SK-N-DZ (cell line): ENCODE data around the gene HOXA3.

Experiments
- DNase-seq: peaks from one replicate; pipeline ENCODE4 v3.0.0-alpha.2; 2015; ENCODE audit warnings: low spot score

Gene HOXA3

DNA sequence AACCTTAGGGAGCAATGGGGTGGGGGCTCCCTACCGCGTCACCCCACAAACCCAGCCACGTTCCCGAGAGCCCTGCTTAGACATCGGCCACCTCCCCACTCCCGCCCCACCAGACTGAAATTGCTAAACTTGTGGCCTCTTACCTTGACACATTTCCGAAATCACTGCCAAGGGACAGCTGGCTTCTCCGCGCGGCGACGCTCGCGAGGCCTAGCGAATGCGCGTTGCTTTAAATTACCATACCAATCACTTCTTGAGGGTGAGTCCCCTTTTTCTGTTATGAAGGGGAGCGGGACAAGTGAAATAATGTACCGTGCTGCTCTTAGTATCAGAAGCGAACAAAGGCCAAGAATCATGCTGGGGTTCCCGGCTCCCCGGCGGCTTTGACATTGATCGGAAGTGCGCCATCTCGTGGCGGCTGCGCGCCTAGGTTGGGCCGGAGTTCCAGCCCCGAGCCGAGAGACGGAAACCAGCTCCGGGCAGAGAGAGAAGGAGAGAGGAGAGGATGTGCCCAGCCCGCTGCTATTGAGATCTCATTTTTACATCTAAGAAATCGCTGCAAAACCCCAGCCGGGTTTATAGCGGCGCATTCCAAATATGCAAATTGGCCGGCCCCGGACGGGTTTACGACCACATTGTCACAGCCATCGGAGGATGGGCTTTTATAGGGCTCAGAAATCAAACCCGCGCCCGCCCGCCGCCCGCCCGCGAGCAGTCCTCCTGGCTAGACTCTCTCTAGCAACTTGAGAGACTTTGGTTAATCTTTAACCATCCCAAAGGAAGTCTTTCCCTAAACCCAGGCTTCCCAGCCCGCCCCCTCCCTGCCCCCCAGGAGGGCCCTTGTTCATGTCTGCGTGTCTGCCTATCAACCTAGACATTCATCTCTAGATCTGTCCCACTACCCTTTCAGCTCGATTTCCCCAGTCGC is 27.4 kb upstream of the HOXA3 start:
- peak; percentile 36 for DNase-seq

DNA sequence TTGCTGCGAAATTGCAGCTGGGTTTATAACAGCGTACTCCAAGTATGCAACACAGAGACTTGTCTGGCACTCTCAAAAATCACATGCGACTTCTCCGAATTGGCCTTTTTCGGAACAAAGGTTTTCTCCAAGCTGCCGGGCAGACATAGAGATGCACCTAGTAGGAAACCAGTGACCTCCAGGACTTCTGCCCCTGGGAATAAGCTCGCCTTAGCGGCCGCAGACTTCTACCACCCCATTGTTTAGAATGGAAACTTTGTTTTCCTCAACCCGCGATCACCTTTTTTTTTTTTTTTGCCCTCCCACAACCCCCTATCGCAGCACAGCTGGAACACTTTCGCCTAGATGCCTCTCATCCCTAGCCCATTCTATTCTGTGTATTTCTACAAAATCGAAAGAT is 26.6 kb upstream of the HOXA3 start:
- DNase-seq: no peak

DNA sequence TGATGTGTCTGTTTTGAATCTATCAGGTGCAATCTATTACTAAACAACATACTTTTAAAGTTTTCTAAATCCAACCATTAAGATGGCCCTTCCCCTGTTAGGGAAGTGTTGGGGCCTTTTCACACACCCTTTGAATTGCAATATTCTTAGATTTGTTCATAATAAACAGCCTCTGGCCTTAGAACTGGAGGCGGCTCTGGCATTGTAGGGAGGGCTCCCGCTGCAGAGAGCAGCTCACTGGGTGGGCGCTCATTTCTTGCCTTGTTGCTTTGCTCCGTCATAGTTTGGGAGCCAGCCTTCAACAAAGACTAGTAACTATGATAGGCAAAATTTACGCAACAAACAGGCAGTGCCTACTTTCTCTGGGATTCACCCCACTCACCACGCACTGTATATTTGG is 26.0 kb upstream of the HOXA3 start:
- DNase-seq: no peak

GRCh38 chr7:27177795-27178320 is 25.5 kb upstream of the HOXA3 start:
- DNase-seq: no peak

GRCh38 chr7:27176962-27177794 is 24.8 kb upstream of the HOXA3 start:
- DNase-seq: no peak

GRCh38 chr7:27176524-27176845 is 24.1 kb upstream of the HOXA3 start:
- DNase-seq: no peak

- DNase-seq: no peak
These were observed 23.5 kb upstream of the HOXA3 start for GRCh38 chr7:27175626-27176523.

GRCh38 chr7:27174874-27175625 is 22.7 kb upstream of the HOXA3 start:
- DNase-seq: no peak

GRCh38 chr7:27173956-27174873 is 21.8 kb upstream of the HOXA3 start, which contains the start of gene HOXA10:
Gene HOXA10 (minus strand): TSS chr7:27174320. CDS start chr7:27174306, 14 bp downstream.
- DNase-seq: no peak

DNA sequence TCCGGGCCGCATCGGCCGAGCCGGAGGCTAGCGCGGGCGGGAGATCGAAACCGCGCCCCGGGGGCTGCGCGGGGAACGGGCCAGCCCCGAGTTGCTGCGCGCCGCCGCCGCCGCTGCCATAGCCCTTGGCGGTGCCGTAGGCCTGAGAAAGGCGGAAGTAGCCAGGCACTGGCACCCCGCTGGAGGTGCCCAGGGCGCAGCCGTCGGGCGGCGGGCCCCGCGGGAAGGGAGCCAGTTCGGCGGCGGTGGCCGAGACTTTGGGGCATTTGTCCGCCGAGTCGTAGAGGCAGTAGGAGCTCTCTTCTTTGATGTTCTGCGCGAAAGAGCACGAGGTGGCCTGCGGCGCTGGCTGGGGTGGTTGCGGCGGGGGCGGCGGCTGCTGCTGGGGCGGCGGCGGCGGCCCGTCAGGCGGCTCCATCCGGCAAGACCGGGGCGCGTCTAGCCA is 21.1 kb upstream of the HOXA3 start:
- no peak for DNase-seq

DNA sequence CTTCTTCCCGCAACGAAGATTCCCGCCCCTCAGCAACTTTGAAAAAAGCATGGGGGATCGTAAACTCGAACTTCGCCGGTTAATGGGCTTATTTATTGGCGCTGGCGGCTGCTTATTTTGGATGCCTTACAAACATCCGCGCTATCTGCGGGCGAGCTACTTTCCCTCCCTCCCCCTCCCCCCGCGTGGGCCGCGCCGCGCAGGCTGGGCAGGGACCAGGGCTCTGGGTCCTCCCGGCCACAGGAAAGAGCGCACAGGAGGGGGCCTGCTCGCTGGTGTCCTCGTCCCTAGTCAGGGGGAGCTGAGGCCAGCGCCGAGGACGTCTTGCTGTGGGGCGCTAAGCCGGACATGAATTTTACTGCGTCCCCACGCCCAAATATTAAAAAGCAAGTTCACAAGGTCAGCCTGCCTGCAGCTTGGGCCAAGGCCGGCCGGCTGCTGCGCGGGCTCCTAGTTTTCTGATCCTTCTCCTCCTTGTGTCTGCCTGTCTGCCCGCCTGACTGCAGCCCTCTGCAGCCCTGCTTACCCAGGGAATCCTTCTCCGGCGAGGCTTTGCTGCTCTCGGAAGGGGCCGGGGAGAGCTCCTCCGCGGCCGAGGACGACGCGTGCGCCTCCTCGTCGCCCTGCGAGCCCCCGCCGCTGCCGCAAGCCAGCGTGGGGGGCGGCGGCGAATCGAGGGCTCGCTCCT is 20.6 kb upstream of the HOXA3 start:
- no peak for DNase-seq

DNA sequence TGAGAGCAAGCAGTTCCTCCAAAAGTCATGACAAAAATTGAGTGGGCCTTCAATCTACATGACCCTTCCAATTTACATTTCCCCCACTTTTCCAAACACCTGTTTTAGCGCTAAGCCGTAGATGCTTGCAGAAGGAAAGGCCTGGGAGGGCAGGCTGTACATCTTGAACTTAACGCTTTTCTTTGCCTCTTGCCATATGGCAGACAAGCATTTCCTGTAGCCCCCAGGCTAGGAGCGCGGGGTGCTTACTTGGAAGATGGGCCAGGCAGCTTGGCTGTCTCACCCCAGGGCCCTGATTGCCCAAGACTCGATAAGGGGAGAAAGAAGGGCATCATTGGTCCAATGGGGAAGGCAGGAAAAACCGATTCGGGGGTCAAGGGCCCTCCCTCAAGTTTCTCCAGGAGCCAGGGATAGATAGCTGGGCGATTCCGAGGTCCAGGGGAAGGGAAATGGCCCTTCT is 20.0 kb upstream of the HOXA3 start:
- no peak for DNase-seq

GRCh38 chr7:27171637-27172314 is 19.4 kb upstream of the HOXA3 start:
- DNase-seq: peak; percentile 30

- no peak for DNase-seq
These were observed 18.9 kb upstream of the HOXA3 start for GRCh38 chr7:27171325-27171636.

DNA sequence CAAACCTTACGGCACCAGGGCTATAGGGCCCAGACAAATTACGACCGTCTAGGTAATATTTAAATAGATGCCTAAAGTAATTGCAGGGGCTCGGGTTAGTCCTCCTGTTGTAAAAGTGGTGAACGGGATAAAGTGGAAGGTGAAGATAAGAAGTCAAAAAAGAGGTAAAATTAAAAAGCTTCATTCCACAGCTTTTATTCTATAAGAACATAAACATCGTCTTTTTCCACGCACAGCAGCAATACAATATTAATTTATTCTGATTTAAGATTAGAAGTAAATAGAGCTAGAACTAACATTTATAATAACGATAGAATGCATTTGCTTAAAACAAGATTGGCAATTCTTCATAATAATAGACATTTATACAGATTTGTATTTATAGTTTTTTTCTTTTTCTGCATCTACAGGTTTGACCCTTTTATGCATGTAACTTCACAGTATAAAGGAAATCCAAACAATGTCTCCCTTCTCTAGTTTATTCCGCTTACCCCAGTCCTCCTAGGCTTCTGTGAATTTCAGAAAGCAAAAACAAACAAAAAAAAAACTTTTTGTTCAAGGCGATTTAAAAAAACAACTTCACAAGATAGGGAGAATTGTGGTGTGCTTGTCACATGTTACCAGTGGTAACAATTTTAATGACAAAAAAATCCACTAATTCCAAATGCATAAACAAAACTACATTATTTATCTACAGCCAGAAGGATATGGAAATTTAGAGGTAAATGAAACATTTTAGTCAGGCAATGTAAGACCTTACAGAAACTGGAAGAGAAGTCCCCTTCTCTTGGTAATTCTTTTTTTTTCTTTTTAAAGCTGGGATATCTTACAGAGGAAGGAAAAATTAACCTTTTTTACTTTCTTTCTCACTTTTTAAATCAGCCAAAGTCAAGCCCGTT is 18.3 kb upstream of the HOXA3 start:
- no peak for DNase-seq

DNA sequence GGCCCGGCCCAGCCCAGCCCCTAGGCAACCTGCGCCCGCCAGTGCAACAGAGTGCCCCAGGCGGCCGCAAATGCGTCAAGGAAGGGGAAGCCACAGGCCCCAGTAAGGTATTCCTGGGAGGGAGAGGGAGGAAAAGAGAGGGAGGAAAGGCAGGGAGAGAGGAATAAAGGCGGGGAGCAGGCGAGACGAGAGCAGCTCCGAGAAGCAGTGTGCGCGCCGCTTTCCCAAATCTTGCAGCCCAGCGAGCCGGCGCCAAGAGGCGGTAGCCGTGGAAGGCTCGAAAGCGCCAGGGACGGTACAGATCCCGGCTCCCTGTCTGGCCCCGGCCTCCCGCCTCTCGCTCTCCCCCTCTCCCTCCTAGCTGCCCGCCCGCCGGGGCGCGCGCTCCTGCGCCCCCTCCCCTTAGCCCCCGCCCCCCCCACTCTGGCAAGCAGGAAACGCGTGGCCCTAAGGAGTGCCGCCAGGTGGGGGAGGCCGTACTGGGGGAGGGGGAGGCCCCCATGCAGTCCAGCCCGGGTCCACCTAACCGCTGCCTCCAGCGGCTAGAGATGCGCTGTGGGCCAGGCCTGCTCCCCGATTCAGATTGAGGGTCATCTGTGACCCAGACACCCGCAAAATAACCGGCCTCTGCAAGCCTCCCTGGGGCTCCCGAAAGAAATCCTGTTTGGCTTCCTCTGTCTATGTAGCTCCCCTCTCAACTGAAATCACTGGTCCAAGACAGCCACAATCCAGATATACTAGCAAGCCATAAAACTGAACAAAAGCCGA is 17.5 kb upstream of the HOXA3 start:
- DNase-seq: no peak
